Daoy (cell line): ENCODE data around the gene KCTD6. TPM values are rescaled to one million over a fixed set of nuclear protein-coding genes. Genes with fewer than 3 reads are reported as not detected.

Experiments
- DNase-seq: peaks from one replicate; pipeline ENCODE4 v3.0.0-alpha.2; 2015; ENCODE audit warnings: low read depth
- total RNA-seq: library from RNA; depleted of rRNA; stranded (reverse); fragments of >200 nt; shearing (Covaris generic); gene quantifications from 2 replicates; pipeline ENCODE4 v1.2.3, GENCODE V29; 2014

KCTD6 gene
- total RNA-seq, 1 experiment from 2014 or later, result 3.5 TPM

DNA sequence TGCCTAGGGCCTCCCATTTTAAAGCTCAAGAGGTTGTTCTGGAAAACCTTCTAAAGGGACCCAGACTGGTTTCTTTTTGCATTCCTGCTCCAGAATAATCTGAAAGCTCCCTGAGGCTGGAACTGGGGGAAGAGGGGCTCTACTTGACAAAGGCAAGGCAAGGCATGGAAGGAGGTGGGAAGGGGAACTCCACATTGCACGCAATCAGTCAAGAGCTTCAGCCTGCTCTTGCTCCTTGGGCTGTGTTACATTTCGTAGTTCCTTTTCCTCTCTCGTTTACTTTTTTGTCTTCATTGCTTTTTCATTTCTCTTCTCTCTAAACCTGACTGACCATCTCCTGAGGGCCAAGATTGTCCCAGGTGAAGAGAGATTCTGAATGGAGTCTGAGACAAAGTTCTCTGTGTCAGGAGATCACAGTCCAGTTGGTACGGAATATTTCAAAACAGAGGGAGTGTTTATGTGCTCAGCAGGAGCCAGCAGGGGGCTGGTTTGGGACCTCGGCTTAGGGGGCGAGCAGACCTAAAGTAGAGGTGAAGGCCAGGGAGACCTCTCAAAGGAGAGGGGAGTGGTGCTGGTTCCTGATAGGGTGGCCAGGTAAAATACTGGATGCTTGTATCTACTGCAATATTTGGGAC is 6.0 kb upstream of the KCTD6 start:
- no peak for DNase-seq

DNA sequence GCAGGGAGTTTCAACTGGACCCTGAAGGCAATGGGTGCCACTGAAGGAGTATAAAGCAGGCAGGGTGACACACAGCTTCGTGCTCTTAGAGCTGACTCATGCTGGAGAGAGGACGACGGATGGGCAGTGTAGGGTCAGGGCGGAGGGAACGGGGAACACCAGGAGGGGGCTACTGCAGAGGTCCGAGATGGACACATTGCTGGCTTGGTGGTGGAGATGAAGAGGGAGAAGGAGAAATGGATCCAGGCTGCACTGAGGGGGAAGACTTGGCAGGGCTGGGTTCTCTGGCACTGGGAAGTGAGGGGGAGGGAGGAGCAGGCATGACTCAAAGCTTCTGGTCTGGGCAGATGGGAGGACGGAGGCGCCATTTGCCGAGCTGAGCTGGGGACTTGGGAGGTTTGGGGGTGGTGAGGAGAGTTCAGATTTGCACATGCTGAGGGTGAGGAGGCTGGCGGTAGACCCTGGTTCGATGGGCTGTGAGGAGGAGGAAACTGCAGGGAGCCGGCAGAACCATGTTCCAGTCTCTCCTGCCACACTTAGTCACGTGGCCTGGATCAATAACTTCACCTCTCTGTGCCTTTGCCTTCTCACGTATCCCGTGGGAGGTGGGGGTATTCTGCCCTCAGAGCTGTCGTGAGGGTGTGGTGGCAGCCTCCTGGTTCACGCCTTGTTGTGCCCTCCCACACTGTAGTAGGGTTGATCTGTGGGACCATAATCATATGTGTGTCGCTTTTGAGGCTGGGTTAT is 4.6 kb upstream of the KCTD6 start:
- peak; percentile 67 for DNase-seq

GRCh38 chr3:58488967-58489366 is 2.9 kb upstream of the KCTD6 start:
- no peak for DNase-seq

GRCh38 chr3:58490860-58491501 is 915 bp upstream of the KCTD6 start:
- no peak for DNase-seq

- no peak for DNase-seq
Observed at GRCh38 chr3:58492494-58492905, 604 bp downstream of the KCTD6 start.

DNA sequence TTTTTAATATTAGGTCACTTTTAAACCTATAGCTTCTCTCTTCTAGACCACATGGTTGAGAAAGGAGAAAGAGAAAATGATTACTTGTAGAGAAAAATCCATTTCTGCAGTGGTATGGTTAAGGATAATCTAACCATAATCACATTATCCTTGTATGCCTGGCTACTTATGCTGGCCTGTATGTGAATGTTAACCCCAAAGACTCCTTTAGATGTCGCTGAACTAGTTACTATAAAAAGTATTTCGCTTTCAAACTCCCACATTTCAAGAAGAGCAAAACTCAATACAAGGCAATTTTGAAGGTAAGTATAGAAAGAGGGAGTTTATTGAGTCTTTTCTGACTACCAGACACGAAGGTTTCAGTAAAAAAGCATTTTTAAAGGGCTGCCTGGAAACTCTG is 2.2 kb downstream of the KCTD6 start:
- no peak for DNase-seq

DNA sequence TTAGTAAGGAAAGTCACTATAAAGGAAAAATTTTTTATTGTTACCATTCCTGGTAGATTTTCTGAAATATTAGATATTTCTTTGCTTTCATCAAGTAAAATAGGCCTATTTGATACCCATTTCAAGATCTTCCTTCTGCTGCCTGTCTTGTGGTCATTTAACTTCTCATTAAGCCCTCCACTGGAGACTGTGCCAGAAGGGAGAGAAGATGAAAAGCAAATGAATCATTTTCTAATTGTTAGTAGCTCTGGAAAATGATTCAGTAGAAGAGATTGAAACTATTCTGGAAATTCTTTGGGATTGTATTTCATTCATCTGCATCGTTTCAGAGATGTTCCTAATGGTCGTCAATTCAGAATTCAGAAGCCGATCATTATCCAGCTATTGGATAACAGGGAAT is 3.2 kb downstream of the KCTD6 start:
- no peak for DNase-seq

- DNase-seq, result no peak
Observed at GRCh38 chr3:58496206-58496857, 4.4 kb downstream of the KCTD6 start.

- DNase-seq, result no peak
Observed at GRCh38 chr3:58497097-58497496, 5.2 kb downstream of the KCTD6 start.

DNA sequence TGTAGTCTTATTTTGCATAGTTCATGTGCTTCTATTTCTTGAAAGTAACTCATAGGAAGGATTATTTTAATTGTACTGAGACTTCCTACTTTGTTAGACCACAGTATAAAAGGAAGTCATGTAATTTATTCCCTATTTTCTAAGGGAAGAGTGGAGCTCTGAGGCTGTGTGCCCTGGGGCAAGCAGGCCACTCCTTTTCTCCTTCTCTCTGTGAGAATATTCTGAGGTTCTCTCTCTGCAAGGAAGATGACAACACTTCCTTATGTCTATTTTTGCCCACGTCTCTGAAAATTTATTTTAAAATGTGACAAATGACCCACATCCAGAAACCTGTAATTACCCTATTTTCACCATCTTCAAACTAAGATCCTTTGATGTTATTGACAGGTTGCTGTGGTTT is 11.0 kb downstream of the KCTD6 start:
- DNase-seq, result no peak

GRCh38 chr3:58507356-58508078 is 15.6 kb downstream of the KCTD6 start:
- no peak for DNase-seq

GRCh38 chr3:58508437-58508836 is 16.5 kb downstream of the KCTD6 start:
- no peak for DNase-seq

- no peak for DNase-seq
Observed at GRCh38 chr3:58514405-58514804, 22.5 kb downstream of the KCTD6 start.

- DNase-seq, result no peak
Observed at GRCh38 chr3:58518291-58518789, 26.4 kb downstream of the KCTD6 start.

DNA sequence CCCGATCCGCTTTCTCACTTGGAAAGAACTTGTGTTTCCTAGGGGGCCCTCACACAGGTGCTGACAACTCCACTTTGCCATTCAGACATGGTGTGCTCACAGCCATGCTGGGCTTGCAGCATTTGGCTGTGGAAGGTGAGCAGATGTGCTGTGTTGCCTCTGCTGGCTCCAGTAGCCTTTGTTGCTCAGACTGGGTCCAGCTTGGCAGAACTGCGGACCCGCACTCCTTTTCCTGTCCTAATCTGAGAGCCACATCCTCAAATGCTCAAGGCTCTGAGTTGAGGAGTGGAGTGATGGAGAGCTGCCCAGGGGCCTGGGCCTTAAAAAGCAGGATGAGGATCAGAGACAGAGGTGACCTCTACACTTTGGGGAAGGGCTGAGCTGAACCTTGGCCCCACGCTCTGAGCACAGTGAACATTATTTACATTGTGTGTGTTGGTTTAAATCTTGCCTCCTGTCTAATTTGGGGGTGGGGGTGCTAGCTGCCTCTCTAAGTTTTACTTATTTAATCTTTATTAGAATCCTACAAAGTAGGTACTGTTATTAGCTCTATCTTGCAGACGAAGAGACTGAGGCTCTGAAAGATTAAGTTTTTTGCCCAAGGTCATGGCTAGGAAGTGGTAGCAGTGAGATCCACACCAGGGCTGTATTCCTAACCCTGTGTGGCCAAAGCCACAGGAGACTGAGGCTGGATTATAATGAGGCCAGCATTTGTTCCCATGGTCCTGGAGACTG is 27.9 kb downstream of the KCTD6 start:
- no peak for DNase-seq

DNA sequence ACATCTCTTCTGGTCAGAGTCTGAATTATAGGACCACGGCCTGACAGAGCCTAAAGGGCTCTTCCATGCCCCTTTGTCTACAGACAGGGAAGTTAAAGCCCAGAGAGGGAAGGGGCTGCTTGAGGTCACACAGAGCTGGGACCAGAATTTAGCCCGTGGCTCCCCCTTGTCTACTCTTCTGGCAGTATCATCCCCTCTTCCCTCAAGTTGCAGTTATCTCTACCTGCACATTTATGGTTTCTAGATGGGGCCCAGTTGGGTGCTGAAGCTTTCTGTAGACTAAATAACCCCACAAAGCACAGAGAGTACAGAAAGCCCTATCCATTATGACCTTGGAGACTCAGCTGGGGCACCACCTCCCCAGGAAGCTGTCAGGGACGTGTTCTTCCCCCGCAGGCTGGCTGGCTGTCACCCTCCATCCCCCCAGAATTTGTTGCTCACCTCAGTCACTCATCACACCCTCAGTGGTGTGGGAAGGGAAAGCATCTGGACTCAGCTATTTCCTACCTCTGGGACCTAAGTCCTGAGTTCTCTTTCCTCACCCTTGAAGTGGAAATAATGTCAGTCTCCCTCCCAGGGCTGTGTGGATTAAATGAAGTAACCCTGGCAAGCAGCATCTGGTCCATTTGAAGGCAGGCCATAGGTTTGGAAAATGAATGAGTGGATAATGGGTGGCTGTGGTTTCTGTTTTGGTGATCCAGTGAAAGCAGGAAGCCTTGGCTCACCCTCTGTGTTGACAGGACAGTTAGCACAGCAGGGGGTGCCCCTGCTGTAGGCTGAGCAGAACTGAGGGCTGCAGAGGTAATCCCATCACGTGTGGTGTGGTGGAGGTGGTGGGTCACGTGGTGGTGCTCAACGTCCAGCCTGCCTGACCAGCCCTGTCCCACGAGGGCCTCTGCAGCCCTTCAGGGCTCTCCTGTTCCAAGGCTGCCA is 28.8 kb downstream of the KCTD6 start:
- DNase-seq, result peak; percentile 62

DNA sequence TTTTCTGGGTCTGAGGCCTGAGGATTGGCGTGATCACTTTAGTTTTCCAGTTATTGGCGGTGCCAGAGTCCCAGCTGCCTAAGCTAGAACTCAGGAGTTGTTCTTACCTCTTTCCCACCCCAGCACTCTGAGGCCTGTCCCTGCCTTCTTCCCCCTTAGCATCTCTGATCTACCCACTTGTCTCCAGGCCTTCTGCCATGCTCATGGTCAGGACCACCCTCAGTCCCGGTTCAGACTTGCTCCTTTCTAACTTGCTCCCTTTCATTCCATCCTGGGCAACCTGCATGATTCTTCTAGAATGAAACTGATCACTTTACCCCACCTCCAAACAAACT is 29.4 kb downstream of the KCTD6 start:
- DNase-seq, result no peak

DNA sequence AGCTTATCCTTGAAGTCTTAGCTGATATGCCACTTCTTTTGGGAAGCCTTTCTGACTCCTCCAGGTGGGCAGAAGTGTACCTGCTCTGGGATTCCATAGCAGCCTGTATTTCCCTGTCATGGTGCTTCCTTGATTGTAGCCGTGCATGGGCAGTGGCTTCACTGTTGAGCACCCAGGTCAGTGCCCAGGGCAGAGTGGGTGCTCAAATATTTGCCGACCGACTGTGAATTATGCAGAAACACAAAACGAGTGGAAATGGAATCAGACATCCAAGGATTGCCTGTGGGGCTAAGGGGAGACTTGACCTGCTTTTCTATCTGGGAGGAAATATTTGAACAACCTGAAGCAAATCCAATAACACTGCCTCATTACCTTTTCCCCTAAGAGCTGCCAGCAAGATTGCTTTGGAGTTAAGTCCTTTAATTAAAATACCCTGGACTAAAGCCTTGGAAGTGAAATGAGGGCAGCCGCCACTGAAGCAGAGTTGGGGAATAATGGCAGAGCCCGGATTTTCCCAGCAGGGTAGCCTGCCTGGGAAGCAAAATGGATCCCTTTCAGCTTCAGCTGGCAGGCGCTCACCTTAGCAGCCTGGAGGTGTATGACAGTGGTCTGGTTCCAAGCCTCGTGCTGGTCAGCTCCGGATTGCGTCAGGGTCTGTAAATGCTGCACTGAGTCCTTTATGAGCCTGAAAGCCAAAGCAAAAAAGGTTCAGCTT is 30.2 kb downstream of the KCTD6 start:
- DNase-seq, result no peak

DNA sequence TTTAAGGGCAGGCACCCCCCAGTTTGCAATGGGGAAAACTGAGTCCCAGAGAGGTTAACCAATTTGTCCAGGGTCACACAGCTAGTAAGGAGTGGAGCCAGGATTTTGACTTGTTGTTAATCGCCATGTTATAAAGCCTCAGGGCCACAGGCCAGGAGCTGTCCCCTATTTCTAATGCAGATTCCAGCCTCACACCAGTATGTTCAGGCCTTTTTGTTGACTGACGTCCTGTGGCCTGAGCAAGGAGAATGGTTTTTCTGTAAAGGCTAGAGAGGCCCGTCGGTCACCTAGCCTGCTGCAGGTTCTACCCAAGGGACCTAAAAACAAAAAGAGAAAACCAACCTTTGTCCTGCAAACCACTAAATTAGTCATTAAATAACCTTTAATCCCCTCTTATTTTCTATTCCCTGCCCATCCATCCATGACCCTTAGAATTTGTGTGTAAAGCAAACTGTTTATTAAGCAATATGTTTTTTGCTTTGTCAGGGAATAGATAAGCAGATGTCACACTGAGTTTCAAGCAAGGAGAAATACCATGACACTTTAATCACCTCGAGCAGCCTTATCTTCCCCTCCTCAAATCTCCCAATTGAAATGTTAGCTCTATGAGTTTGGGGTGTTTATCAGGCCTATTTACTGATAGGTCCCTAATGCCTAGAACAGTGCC is 31.0 kb downstream of the KCTD6 start:
- no peak for DNase-seq
